Skin of body (tissue), 2 donors: ENCODE measurements around the gene PNPLA3. TPM values are rescaled to one million over a fixed set of nuclear protein-coding genes. Genes with fewer than 3 reads are reported as not detected.
A peak's percentile ranks its signal among the peaks of the same experiment; 100 is the strongest.

Experiments
- DNase-seq: peaks from one replicate; lab custom pipeline; 2025; lab: John Stamatoyannopoulos, UW
- total RNA-seq: library from RNA; depleted of rRNA; stranded (reverse); fragments of >200 nt; gene quantifications from one replicate; pipeline ENCODE4 v1.2.3, GENCODE V29; 2014

Gene PNPLA3
- total RNA-seq = 7.5 TPM

GRCh38 chr22:43923631-43924464, at the start of gene PNPLA3:
PNPLA3 (plus strand) TSS chr22:43923805; CDS start chr22:43923912, 107 bp downstream.
- peak; percentile 74 for DNase-seq

GRCh38 chr22:43876866-43877509, 46.6 kb upstream of the PNPLA3 start:
- DNase-seq = no peak

- DNase-seq = no peak
These were observed 45.4 kb upstream of the PNPLA3 start for GRCh38 chr22:43878079-43878795.

- no peak for DNase-seq
These were observed 44.6 kb upstream of the PNPLA3 start for GRCh38 chr22:43878831-43879550.

- no peak for DNase-seq
These were observed 43.6 kb upstream of the PNPLA3 start for GRCh38 chr22:43879901-43880540.

- DNase-seq = no peak
These were observed 43.0 kb upstream of the PNPLA3 start for GRCh38 chr22:43880541-43880991.

- DNase-seq = no peak
These were observed 42.2 kb upstream of the PNPLA3 start for GRCh38 chr22:43881091-43882061.

GRCh38 chr22:43882122-43882767, 41.4 kb upstream of the PNPLA3 start:
- no peak for DNase-seq

GRCh38 chr22:43883012-43883661, 40.5 kb upstream of the PNPLA3 start:
- DNase-seq = no peak

GRCh38 chr22:43883719-43884415, 39.7 kb upstream of the PNPLA3 start:
- no peak for DNase-seq

GRCh38 chr22:43884600-43885318, 38.8 kb upstream of the PNPLA3 start:
- no peak for DNase-seq

- DNase-seq = no peak
These were observed 38.3 kb upstream of the PNPLA3 start for GRCh38 chr22:43885319-43885671.

GRCh38 chr22:43885786-43886185, 37.8 kb upstream of the PNPLA3 start:
- no peak for DNase-seq

- no peak for DNase-seq
These were observed 37.4 kb upstream of the PNPLA3 start for GRCh38 chr22:43886231-43886630.

GRCh38 chr22:43887391-43887790, 36.2 kb upstream of the PNPLA3 start:
- DNase-seq = no peak

GRCh38 chr22:43888740-43889139, 34.9 kb upstream of the PNPLA3 start:
- DNase-seq = no peak

GRCh38 chr22:43889201-43889859, 34.3 kb upstream of the PNPLA3 start:
- DNase-seq = no peak
